AG09319 (cell line): Measurements from ENCODE around the gene GUCA1A.
"Not testable (repeated sequence)": the region's sequence is repeated elsewhere in the genome, so short reads cannot be mapped to it uniquely, and the experiment has no call there.

Experiments used
- DNase-seq: peaks from one replicate; pipeline ENCODE4 v3.0.0-alpha.2; 2010; ENCODE audit warnings: low read depth; ENCODE audit errors: extremely low read depth
- CTCF ChIP-seq: IDR thresholded peaks from 2 replicates; pipeline ENCODE4 v1.5.1; 2011; ENCODE audit warnings: low read depth, mild to moderate bottlenecking, inconsistent platforms, low read length, moderate library complexity

The GUCA1A gene

DNA sequence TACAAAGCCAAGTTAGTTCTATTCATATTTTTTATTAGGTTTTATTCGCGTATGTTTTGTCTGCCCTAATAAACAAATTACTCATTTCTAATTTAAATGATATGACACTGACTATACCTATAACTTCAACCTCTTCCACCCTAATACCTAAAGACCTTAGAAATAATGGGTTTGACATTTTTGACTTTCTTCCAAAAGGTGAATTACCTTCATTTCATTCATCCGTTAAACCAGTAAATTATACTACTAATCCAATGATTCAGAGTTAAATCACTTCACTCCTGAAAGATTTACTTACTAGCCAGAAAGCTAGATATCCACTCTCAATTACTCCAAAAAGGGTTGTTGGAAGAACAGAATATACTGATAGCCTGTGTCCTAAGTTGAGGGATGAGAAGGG lies 39.3 kb downstream of the GUCA1A start:
- no peak for TF ChIP-seq CTCF
- no peak for DNase-seq

GRCh38 chr6:42216495-42216894 lies 43.3 kb downstream of the GUCA1A start:
- DNase-seq: not testable (repeated sequence)

- no peak for DNase-seq
- TF ChIP-seq CTCF: no peak
Observed at GRCh38 chr6:42217157-42217518, 44.0 kb downstream of the GUCA1A start.

DNA sequence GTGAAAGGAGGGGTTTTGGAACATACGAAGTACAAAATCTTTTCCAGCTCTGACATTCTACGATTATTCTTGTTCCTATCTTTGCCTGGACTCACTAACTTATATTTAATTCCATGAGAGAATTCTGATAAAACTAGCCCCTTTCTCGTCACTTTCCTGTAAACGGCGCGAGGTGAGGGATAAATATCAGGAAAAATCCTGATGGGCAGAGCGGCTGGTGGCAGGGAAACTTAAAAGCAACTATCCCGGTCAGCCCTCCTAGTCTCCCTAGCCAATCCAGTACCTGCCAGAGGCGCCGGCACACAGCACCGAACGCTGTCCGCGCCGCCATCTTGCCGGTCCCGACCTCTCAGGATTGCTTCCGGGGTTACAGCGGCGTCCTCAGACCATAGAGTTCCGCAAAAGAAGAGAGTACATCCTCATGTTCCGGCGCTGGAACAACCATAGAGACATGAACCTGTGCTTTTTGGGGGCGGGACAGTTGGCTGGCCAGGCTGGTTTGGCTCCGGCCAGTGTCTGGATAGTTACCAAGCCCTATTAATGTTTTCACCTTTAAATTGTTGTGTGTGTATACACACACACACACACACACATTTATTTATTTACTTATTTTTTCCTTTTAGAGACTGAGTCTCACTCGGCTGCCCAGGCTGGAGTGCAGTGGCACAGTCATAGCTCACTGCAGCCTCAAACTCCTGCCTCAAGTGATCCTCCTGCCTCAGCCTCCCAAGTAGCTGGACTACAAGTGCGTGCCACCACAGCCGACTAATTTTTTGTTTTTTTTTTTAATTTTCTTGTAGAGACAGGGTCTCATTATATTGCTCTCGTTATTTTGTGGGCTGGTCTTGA lies 44.6 kb downstream of the GUCA1A start, which contains the start of gene MRPS10:
MRPS10 (minus strand) TSS at position 343 of the 849 bp plus-strand sequence; CDS start at position 331, 12 bp downstream.
- peak; percentile 80 for DNase-seq
- no peak for TF ChIP-seq CTCF

DNA sequence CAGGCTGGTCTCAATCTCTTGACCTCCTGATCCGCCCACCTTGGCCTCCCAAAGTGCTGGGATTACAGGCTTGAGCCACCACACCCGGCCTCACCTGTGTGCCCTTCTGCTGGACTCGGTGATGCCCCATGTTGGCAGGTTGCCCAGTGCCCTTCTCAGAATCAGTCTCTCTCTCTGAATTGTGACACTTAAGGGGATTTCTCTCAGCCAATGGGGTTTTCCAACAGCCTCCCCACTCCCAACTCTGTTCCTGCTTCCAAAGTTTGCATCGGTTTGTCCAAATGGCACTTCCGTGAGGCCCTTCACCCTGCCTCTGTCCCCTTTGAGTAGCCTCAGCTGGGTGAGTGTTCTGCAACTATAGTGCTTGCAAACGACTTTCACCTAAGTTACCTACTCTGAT lies 47.6 kb downstream of the GUCA1A start:
- TF ChIP-seq CTCF: no peak
- DNase-seq: no peak

DNA sequence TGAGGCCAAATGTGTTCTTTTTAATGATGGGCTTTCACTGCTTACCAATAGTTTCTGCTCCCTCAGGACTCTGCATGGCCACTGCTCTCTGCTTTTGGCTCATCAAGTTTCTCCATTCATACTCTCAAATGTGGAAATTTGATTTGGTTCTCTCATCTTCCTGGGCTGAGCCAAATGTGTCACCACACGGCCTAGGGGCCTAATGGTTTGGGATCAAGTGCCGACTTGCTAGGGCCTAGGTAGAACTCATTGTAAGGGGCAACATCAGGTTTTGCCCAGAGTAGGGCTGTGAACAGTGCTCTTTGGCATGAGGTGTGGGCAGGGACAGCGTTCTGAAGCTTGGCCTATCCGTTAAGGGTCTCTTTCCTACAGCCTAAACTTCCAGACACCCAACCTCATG lies 48.4 kb downstream of the GUCA1A start:
- no peak for DNase-seq

GRCh38 chr6:42222448-42222847 lies 49.3 kb downstream of the GUCA1A start:
- DNase-seq: no peak
- TF ChIP-seq CTCF: no peak

More for the DNA sequence above, 48.4 kb downstream of the GUCA1A start:
- TF ChIP-seq CTCF: no peak
